ENCODE measurements around the gene MAP2K2. TPM values are rescaled to one million over a fixed set of nuclear protein-coding genes. Genes with fewer than 3 reads are reported as not detected.
A peak's percentile ranks its signal among the peaks of the same experiment; 100 is the strongest.

MAP2K2 gene
- total and polyA plus RNA-seq, 4 donors = 63.6 to 181 (median 133) TPM

DNA sequence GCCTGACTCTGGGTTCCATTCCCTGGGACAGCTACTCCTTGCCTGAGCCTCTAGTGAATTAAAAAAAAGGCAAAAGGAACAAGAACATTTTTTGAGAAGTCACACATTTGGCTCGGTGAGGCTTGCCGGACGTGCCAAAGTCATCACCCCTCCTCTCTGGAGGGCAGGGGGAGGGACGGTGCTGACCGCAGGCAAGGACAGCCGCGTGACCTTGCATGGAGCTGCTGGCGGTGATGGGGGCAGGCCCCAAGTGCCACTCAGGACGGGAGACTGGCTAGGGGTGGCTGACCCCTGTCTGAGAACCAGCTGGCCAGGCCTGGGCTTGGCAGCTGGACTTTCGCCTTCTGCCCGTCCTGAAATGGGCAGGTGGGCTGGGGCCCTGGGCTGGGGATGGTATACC, 26.4 kb downstream of the MAP2K2 start:
- H3K36me3 ChIP-seq (ENCODE audit: control insufficient read depth in 4 of 4, insufficient read depth in 4 of 4, low read length in 4 of 4) = peaks cover 6 to 57% (median 24%) of the 10 kb centered on the region in 4 donors
- peak overlapping the region in 1 of 2 donors; percentile 11 for H3K27ac ChIP-seq (ENCODE audit: low read depth in 1 of 2, low read length in 1 of 2)
- H3K9ac ChIP-seq (ENCODE audit: insufficient read depth in 1 of 2, low read length in 2 of 2) = no peak overlapping the region
- TF ChIP-seq CTCF (IDR thresholded peaks at IDR 0.05; ENCODE audit: control extremely low read depth, extremely low read depth) = no peak
- H3K27me3 ChIP-seq (ENCODE audit: control insufficient read depth in 3 of 3, insufficient read depth in 3 of 3, low read length in 2 of 3) = no peaks in the 10 kb centered on the region
- no peak overlapping the region for H3K4me3 ChIP-seq
- no peak for ATAC-seq (ENCODE audit: insufficient read depth, low FRiP score)
- WGBS, 2 donors = 71 to 89% methylated on average over 11 of the region's 11 CpGs
- H3K9me3 ChIP-seq (ENCODE audit: control insufficient read depth in 4 of 4, insufficient read depth in 3 of 4, low read length in 3 of 4) = no peaks in the 10 kb centered on the region
- no peak for DNase-seq
- peaks cover 0 to 4% (median 0%) of the 10 kb centered on the region in 5 donors for H3K4me1 ChIP-seq (ENCODE audit: control insufficient read depth in 5 of 5, insufficient read depth in 5 of 5, low read length in 5 of 5)

DNA sequence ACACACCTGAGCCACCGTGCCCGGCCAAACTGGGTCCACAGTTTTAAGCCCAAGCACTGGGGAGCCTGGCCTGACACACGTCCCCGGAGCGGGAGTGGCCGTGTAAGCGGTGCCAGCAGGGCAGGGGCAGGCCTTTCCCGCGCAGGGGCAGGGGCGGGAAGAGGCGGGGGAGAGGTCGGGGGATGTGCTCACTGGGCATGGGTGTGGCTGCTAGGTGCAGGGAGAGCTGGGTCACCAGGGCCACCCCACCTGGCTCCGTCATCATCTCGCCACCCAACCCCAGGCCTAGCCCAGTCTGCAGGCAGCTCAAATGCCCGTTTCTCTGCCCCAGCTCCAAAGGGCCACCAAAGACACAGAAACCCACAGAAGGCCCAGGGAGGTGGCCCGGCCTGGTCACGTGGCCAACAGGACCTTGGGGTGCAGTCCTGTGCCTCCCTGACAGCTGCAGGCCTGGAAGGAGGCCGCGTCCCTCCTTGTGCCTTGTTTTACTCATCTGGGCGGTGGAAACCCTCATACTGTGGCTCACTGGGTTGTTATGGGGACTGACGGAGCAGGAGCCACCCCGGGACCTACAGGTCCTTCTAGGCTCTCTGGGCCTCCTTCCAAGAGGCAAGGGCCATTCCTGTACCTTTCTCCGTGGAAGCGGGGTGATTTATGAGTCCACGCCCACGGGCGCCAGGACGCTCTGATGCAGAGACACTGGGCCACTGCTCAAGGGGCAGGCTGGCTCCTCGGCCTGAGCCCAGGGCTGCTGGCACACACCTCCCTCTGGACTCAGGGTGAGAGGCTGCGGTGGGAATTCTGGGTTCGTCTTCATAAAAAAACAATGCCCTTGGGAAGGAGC, 27.7 kb downstream of the MAP2K2 start:
- 88 to 93% methylated on average over 29 to 31 of the region's 31 CpGs for WGBS, 2 donors
- H3K4me1 ChIP-seq (ENCODE audit: control insufficient read depth in 5 of 5, insufficient read depth in 5 of 5, low read length in 5 of 5) = peaks cover 0 to 4% (median 0%) of the 10 kb centered on the region in 5 donors
- ATAC-seq (ENCODE audit: insufficient read depth, low FRiP score) = no peak
- peak overlapping the region in 1 of 2 donors; percentile 17 for H3K27ac ChIP-seq (ENCODE audit: low read depth in 1 of 2, low read length in 1 of 2)
- H3K4me3 ChIP-seq = no peak overlapping the region
- H3K36me3 ChIP-seq (ENCODE audit: control insufficient read depth in 4 of 4, insufficient read depth in 4 of 4, low read length in 4 of 4) = peaks cover 5 to 49% (median 18%) of the 10 kb centered on the region in 4 donors
- no peaks in the 10 kb centered on the region for H3K9me3 ChIP-seq (ENCODE audit: control insufficient read depth in 4 of 4, insufficient read depth in 3 of 4, low read length in 3 of 4)
- no peak for TF ChIP-seq CTCF (IDR thresholded peaks at IDR 0.05; ENCODE audit: control extremely low read depth, extremely low read depth)
- DNase-seq = no peak
- no peak overlapping the region for H3K9ac ChIP-seq (ENCODE audit: insufficient read depth in 1 of 2, low read length in 2 of 2)
- no peaks in the 10 kb centered on the region for H3K27me3 ChIP-seq (ENCODE audit: control insufficient read depth in 3 of 3, insufficient read depth in 3 of 3, low read length in 2 of 3)

- H3K4me3 ChIP-seq = no peak overlapping the region
- H3K27ac ChIP-seq (ENCODE audit: low read depth in 1 of 2, low read length in 1 of 2) = no peak overlapping the region
- H3K9ac ChIP-seq (ENCODE audit: insufficient read depth in 1 of 2, low read length in 2 of 2) = no peak overlapping the region
- no peak for TF ChIP-seq CTCF (IDR thresholded peaks at IDR 0.05; ENCODE audit: control extremely low read depth, extremely low read depth)
- DNase-seq = no peak
- ATAC-seq (ENCODE audit: insufficient read depth, low FRiP score) = no peak
- H3K27me3 ChIP-seq (ENCODE audit: control insufficient read depth in 3 of 3, insufficient read depth in 3 of 3, low read length in 2 of 3) = no peaks in the 10 kb centered on the region
- WGBS, 2 donors = 93 to 96% methylated on average over 12 of the region's 12 CpGs
- H3K36me3 ChIP-seq (ENCODE audit: control insufficient read depth in 4 of 4, insufficient read depth in 4 of 4, low read length in 4 of 4) = peaks cover 4 to 46% (median 16%) of the 10 kb centered on the region in 4 donors
- peaks cover 0 to 4% (median 0%) of the 10 kb centered on the region in 5 donors for H3K4me1 ChIP-seq (ENCODE audit: control insufficient read depth in 5 of 5, insufficient read depth in 5 of 5, low read length in 5 of 5)
- no peaks in the 10 kb centered on the region for H3K9me3 ChIP-seq (ENCODE audit: control insufficient read depth in 4 of 4, insufficient read depth in 3 of 4, low read length in 3 of 4)
Observed at GRCh38 chr19:4095488-4095844, 28.5 kb downstream of the MAP2K2 start.
